ENCODE results near the gene SNRPA1.

Gene SNRPA1

GRCh38 chr15:101310508-101310907 lies 15.5 kb upstream of the SNRPA1 start:
- Histone ChIP-seq H4K20me1 (ENCODE audit: insufficient read depth) (no peaks in the 10 kb centered on the region), H3K4me1 (ENCODE audit: low read depth, poor library complexity, severe bottlenecking) (no peaks in the 10 kb centered on the region), H3K27me3 (ENCODE audit: insufficient read depth, low read depth) (no peaks in the 10 kb centered on the region), H2AFZ (ENCODE audit: low read depth) (no peak overlapping the region), H3K4me2 (no peak overlapping the region), H3K36me3 (ENCODE audit: insufficient read depth) (no peaks in the 10 kb centered on the region), H3K79me2 (ENCODE audit: insufficient read depth, low read depth) (no peaks in the 10 kb centered on the region), H3K27ac (no peak overlapping the region), H3K9ac (no peak overlapping the region), H3K4me3 (IDR thresholded peaks at IDR 0.05; ENCODE audit: insufficient read depth, low read depth, low read length) (no peak overlapping the region)
- TF ChIP-seq, protein P1, sequence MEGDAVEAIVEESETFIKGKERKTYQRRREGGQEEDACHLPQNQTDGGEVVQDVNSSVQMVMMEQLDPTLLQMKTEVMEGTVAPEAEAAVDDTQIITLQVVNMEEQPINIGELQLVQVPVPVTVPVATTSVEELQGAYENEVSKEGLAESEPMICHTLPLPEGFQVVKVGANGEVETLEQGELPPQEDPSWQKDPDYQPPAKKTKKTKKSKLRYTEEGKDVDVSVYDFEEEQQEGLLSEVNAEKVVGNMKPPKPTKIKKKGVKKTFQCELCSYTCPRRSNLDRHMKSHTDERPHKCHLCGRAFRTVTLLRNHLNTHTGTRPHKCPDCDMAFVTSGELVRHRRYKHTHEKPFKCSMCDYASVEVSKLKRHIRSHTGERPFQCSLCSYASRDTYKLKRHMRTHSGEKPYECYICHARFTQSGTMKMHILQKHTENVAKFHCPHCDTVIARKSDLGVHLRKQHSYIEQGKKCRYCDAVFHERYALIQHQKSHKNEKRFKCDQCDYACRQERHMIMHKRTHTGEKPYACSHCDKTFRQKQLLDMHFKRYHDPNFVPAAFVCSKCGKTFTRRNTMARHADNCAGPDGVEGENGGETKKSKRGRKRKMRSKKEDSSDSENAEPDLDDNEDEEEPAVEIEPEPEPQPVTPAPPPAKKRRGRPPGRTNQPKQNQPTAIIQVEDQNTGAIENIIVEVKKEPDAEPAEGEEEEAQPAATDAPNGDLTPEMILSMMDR (conservative IDR thresholded peaks at IDR 0.05; ENCODE audit: low read depth, low read length): no peak

GRCh38 chr15:101310161-101310480 lies 15.1 kb upstream of the SNRPA1 start:
- Histone ChIP-seq H3K4me1 (ENCODE audit: low read depth, poor library complexity, severe bottlenecking) (no peaks in the 10 kb centered on the region), H2AFZ (ENCODE audit: low read depth) (no peak overlapping the region), H3K9ac (no peak overlapping the region), H3K79me2 (ENCODE audit: insufficient read depth, low read depth) (no peaks in the 10 kb centered on the region), H4K20me1 (ENCODE audit: insufficient read depth) (no peaks in the 10 kb centered on the region), H3K36me3 (ENCODE audit: insufficient read depth) (no peaks in the 10 kb centered on the region), H3K27me3 (ENCODE audit: insufficient read depth, low read depth) (no peaks in the 10 kb centered on the region), H3K4me2 (no peak overlapping the region), H3K4me3 (IDR thresholded peaks at IDR 0.05; ENCODE audit: insufficient read depth, low read depth, low read length) (no peak overlapping the region), H3K27ac (no peak overlapping the region)
- TF ChIP-seq, protein P1 (conservative IDR thresholded peaks at IDR 0.05; ENCODE audit: low read depth, low read length): no peak

DNA sequence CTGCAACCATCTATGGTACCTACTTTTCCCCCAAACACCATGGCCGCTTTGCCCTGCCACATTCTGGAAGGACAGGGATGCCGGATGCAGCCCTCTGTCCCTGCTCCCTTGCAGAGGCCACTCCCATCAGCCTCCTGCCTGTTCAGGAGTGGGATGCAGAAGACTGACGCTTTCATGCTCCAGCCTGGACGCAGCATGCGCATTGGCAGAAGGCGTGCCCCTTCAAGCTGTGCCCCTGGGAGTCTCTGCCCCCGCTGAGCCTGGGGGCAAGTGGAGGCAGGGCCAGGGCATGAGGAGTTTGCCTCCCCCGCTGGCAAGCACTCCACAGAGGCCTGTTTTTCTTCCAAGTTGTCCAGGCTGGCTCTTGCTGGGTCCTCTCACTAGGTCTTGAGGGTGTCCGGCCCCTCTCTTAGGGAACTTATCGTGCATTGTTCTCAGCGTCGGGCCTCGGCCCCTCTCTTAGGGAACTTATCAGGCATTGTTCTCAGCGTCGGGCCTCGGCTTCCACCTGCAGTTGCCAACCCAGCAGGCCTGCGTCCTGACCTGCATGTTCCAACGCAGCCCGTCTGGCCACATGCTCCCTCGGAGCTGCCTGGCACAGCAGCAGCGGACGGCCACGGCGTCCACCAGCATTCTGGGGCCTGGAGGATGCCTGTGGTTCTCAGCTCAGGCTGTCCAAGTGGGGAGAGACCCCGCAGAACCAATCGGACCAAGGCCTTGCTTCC lies 14.6 kb upstream of the SNRPA1 start:
- H3K36me3 ChIP-seq (ENCODE audit: insufficient read depth): no peaks in the 10 kb centered on the region
- H3K9ac ChIP-seq: no peak overlapping the region

GRCh38 chr15:101308604-101309435 lies 13.8 kb upstream of the SNRPA1 start:
- no peak overlapping the region for H3K4me2 ChIP-seq
- TF ChIP-seq, protein P1 (conservative IDR thresholded peaks at IDR 0.05; ENCODE audit: low read depth, low read length): no peak
- H2AFZ ChIP-seq (ENCODE audit: low read depth): no peak overlapping the region
- no peaks in the 10 kb centered on the region for H3K27me3 ChIP-seq (ENCODE audit: insufficient read depth, low read depth)
- no peaks in the 10 kb centered on the region for H4K20me1 ChIP-seq (ENCODE audit: insufficient read depth)
- H3K27ac ChIP-seq: no peak overlapping the region
- no peaks in the 10 kb centered on the region for H3K79me2 ChIP-seq (ENCODE audit: insufficient read depth, low read depth)
- no peak overlapping the region for H3K4me3 ChIP-seq (IDR thresholded peaks at IDR 0.05; ENCODE audit: insufficient read depth, low read depth, low read length)
- H3K4me1 ChIP-seq (ENCODE audit: low read depth, poor library complexity, severe bottlenecking): no peaks in the 10 kb centered on the region
- H3K9ac ChIP-seq: no peak overlapping the region
- H3K36me3 ChIP-seq (ENCODE audit: insufficient read depth): no peaks in the 10 kb centered on the region

More for the DNA sequence above, 14.6 kb upstream of the SNRPA1 start:
- no peak overlapping the region for H3K27ac ChIP-seq
- no peak overlapping the region for H3K4me3 ChIP-seq (IDR thresholded peaks at IDR 0.05; ENCODE audit: insufficient read depth, low read depth, low read length)
- no peaks in the 10 kb centered on the region for H3K27me3 ChIP-seq (ENCODE audit: insufficient read depth, low read depth)
- no peaks in the 10 kb centered on the region for H3K4me1 ChIP-seq (ENCODE audit: low read depth, poor library complexity, severe bottlenecking)
- H2AFZ ChIP-seq (ENCODE audit: low read depth): no peak overlapping the region
- no peaks in the 10 kb centered on the region for H3K79me2 ChIP-seq (ENCODE audit: insufficient read depth, low read depth)
- TF ChIP-seq, protein P1 (conservative IDR thresholded peaks at IDR 0.05; ENCODE audit: low read depth, low read length): no peak
- no peaks in the 10 kb centered on the region for H4K20me1 ChIP-seq (ENCODE audit: insufficient read depth)
- H3K4me2 ChIP-seq: no peak overlapping the region
